Calu3 (cell line): Measurements from ENCODE around the gene MAP3K8. TPM values are rescaled to one million over a fixed set of nuclear protein-coding genes. Genes with fewer than 3 reads are reported as not detected.

Source experiments
- BruUV-seq: library from RNA; stranded (reverse); fragments of 400-500 nt; replicated peaks from 2 replicates; lab custom pipeline; 2021; lab: Mats Ljungman, UMichigan
- CTCF ChIA-PET: fragments of 300-600 bp; sonication (Branson Sonifier 250); formaldehyde crosslinking; loops from one replicate; lab custom pipeline; 2022; ENCODE audit warnings: antibody characterized with exemption; lab: Charles Lee
- DNase-seq: peaks from one replicate; pipeline ENCODE4 v3.0.0; 2022
- H3K27ac Mint-ChIP-seq: one replicate; pipeline ENCODE4 v1.8.0; 2022; ENCODE audit warnings: mixed read lengths; ENCODE audit not compliant: unreplicated experiment
- H3K27me3 Mint-ChIP-seq: one replicate; pipeline ENCODE4 v1.8.0; 2022; ENCODE audit warnings: mixed read lengths; ENCODE audit not compliant: unreplicated experiment
- H3K36me3 Mint-ChIP-seq: one replicate; pipeline ENCODE4 v1.8.0; 2022; ENCODE audit warnings: mild to moderate bottlenecking, moderate library complexity, mixed read lengths; ENCODE audit not compliant: insufficient read depth, unreplicated experiment
- H3K4me1 Mint-ChIP-seq: one replicate; pipeline ENCODE4 v1.8.0; 2022; ENCODE audit warnings: mild to moderate bottlenecking, low read depth, mixed read lengths; ENCODE audit not compliant: unreplicated experiment
- H3K4me3 Mint-ChIP-seq: one replicate; pipeline ENCODE4 v1.8.0; 2022; ENCODE audit warnings: mild to moderate bottlenecking, low read depth, moderate library complexity, mixed read lengths; ENCODE audit not compliant: unreplicated experiment
- H3K9me3 Mint-ChIP-seq: one replicate; pipeline ENCODE4 v1.8.0; 2022; ENCODE audit warnings: low read depth, mixed read lengths; ENCODE audit not compliant: unreplicated experiment
- intact Hi-C: fragments of 100-400 bp; cut with micrococcal nuclease; formaldehyde crosslinking; loops from one replicate; pipeline ENCODE4 v1.10.0; 2022; ENCODE audit not compliant: unreplicated experiment
- total RNA-seq: library from RNA; stranded (reverse); gene quantifications from 2 replicates; pipeline ENCODE4 v1.2.3, GENCODE V29; 2022
- TF ChIP-seq, protein P1 (sequence below): fragments of 200-600 bp; IDR thresholded peaks from one replicate; pipeline ENCODE4 v1.8.0; 2022; ENCODE audit warnings: antibody characterized with exemption; ENCODE audit not compliant: unreplicated experiment

The MAP3K8 gene
- total RNA-seq, 1 experiment from 2014 or later = 20.6 TPM

DNA sequence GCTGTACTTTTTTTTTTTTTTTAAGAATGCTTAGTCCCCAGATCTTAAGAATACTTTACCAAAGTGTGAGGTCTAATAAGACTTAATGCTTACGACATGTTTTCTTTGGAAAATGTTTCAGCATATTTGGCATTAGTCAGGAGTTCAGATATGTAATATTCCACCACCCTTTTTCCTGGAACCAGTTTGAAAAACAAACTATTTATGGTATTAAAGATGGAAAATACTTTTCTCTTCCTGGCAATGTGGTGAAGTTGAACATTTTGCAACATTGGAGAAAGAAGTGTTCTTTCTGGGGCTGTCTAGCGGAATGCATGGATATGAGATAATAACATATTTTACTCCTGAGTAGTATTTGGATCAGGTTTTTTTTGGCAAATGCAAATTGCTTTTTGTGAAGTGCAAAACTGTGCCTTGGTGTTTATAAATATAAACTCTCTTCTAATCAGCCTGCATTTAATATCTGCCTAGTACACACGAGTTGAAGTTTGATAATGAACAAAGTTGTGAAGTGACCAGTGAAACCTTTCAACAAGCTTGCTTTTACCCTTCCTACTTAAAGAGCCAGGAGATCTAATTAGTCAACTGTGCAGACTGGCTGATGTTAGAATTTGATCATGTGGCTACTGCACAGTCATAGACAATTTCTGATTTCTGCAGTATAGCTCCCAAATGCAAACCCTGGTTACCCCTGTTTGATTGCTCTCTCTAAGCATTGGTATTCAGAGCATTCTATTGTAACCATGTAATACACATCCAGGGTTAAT is 20.9 kb downstream of the MAP3K8 start:
- Mint-ChIP-seq H3K4me1 (no peaks in the 10 kb centered on the region), H3K27ac (no peak overlapping the region), H3K36me3 (peaks cover 24% of the 10 kb centered on the region), H3K27me3 (no peaks in the 10 kb centered on the region), H3K9me3 (no peaks in the 10 kb centered on the region), H3K4me3 (no peak overlapping the region)
- CTCF ChIA-PET = interaction anchor here (0.7 kb wide), 1 partner anchor 12 kb away, joined by 5 read pairs; no protein-coding TSS in a partner anchor
- TF ChIP-seq, protein P1, sequence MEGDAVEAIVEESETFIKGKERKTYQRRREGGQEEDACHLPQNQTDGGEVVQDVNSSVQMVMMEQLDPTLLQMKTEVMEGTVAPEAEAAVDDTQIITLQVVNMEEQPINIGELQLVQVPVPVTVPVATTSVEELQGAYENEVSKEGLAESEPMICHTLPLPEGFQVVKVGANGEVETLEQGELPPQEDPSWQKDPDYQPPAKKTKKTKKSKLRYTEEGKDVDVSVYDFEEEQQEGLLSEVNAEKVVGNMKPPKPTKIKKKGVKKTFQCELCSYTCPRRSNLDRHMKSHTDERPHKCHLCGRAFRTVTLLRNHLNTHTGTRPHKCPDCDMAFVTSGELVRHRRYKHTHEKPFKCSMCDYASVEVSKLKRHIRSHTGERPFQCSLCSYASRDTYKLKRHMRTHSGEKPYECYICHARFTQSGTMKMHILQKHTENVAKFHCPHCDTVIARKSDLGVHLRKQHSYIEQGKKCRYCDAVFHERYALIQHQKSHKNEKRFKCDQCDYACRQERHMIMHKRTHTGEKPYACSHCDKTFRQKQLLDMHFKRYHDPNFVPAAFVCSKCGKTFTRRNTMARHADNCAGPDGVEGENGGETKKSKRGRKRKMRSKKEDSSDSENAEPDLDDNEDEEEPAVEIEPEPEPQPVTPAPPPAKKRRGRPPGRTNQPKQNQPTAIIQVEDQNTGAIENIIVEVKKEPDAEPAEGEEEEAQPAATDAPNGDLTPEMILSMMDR = no peak
- DNase-seq = no peak
- intact Hi-C loops = no loop called here
- no TSS peak for BruUV-seq

DNA sequence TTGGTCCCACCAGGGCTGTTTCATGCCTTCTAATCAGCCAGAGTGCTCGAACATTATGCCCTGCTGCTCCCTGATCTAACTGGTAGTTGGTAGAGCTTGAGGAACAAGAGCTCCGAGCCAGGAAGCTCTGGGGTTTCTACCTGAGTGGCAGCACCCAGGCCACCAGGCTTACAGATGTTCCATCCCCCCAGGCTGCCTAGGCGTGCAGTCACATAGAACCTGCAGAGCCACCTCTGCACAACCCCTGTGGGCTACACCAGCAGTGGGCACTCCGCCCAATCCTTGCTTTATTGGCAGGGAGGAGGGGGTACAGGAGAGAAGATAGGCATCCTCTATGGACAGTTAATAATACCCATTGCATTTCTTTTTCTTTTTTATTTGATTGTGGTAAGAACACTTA is 21.8 kb downstream of the MAP3K8 start:
- no peaks in the 10 kb centered on the region for H3K4me1 Mint-ChIP-seq
- peaks cover 24% of the 10 kb centered on the region for H3K36me3 Mint-ChIP-seq
- DNase-seq = no peak
- no peaks in the 10 kb centered on the region for H3K27me3 Mint-ChIP-seq
- BruUV-seq = no TSS peak
- CTCF ChIA-PET = no interaction called here
- TF ChIP-seq, protein P1 = no peak
- no peaks in the 10 kb centered on the region for H3K9me3 Mint-ChIP-seq
- no peak overlapping the region for H3K27ac Mint-ChIP-seq
- intact Hi-C loops = no loop called here
- no peak overlapping the region for H3K4me3 Mint-ChIP-seq

DNA sequence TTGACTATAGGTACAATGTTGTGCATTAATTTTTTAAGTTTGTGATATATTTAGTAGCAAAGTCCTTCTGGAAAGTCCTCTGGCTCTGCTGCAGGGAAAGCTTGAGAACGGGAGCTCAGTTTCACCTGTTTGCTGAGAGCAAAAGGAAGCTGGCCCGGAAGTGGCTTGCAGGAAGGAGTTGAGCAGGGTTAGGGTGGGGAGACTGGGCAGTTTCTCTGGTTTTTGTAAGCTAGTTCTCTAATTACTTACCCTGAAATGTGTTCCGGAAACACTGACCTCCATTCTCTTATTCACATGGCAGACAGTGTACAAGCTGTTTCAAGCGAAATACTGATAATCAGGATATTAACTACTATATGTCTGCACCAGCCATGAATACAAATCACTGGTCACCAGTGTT is 22.3 kb downstream of the MAP3K8 start:
- CTCF ChIA-PET = no interaction called here
- no peak overlapping the region for H3K27ac Mint-ChIP-seq
- intact Hi-C loops = no loop called here
- no peak for DNase-seq
- H3K27me3 Mint-ChIP-seq = no peaks in the 10 kb centered on the region
- no peak overlapping the region for H3K4me3 Mint-ChIP-seq
- no peaks in the 10 kb centered on the region for H3K9me3 Mint-ChIP-seq
- TF ChIP-seq, protein P1 = no peak
- no peaks in the 10 kb centered on the region for H3K4me1 Mint-ChIP-seq
- BruUV-seq = no TSS peak
- peaks cover 23% of the 10 kb centered on the region for H3K36me3 Mint-ChIP-seq

DNA sequence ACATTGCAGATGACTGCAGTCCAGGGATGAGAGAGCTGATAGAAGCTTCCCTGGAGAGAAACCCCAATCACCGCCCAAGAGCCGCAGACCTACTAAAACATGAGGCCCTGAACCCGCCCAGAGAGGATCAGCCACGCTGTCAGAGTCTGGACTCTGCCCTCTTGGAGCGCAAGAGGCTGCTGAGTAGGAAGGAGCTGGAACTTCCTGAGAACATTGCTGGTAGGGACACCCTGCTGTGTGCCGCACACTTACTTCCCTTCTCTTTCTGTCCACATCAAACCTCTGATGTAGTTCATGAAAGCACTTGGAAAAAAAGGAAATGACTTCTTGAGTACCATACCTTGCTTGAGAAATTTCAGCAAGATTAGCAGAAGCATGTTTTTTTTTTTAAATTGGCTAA is 25.3 kb downstream of the MAP3K8 start:
- intact Hi-C loops = no loop called here
- H3K36me3 Mint-ChIP-seq = peaks cover 16% of the 10 kb centered on the region
- TF ChIP-seq, protein P1 = no peak
- DNase-seq = no peak
- no peaks in the 10 kb centered on the region for H3K4me1 Mint-ChIP-seq
- CTCF ChIA-PET = no interaction called here
- no peaks in the 10 kb centered on the region for H3K9me3 Mint-ChIP-seq
- no peak overlapping the region for H3K27ac Mint-ChIP-seq
- no peaks in the 10 kb centered on the region for H3K27me3 Mint-ChIP-seq
- BruUV-seq = no TSS peak
- H3K4me3 Mint-ChIP-seq = no peak overlapping the region
